CD4-positive, alpha-beta T cell treated with Interleukin-10 for 1 hour (primary cell): ENCODE results near the gene ACAA1.
A peak's percentile ranks its signal among the peaks of the same experiment; 100 is the strongest.
"Not testable (repeated sequence)": the region's sequence is repeated elsewhere in the genome, so short reads cannot be mapped to it uniquely, and the experiment has no call there.

ENCODE experiments used
- DNase-seq: peaks from one replicate; pipeline ENCODE4 v3.0.0-alpha.2; 2020

ACAA1 gene

DNA sequence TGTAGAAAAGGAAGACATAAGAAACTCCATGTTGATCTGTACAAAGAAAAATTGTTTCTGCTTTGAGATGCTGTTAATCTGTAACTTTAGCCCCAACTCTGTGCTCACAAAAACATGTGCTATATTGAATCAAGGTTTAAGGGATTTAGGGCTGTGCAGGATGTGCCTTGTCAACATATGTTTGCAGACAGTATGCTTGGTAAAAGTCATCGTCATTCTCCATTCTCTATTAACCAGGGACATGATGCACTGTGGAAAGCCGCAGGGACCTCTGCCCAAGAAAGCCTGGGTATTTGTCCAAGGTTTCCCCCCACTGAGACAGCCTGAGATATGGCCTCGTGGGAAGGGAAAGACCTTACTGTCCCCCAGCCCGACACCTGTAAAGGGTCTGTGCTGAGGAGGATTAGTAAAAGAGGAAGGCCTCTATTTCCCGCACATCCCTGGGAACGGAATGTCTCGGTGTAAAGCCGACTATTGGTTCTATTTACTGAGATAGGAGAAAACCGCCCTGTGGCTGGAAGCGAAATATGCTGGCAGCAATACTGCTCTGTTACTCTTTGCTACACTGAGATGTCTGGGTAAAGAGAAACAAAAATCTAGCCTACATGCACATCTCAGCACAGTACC is 2.3 kb downstream of the ACAA1 start:
- DNase-seq = not testable (repeated sequence)

DNA sequence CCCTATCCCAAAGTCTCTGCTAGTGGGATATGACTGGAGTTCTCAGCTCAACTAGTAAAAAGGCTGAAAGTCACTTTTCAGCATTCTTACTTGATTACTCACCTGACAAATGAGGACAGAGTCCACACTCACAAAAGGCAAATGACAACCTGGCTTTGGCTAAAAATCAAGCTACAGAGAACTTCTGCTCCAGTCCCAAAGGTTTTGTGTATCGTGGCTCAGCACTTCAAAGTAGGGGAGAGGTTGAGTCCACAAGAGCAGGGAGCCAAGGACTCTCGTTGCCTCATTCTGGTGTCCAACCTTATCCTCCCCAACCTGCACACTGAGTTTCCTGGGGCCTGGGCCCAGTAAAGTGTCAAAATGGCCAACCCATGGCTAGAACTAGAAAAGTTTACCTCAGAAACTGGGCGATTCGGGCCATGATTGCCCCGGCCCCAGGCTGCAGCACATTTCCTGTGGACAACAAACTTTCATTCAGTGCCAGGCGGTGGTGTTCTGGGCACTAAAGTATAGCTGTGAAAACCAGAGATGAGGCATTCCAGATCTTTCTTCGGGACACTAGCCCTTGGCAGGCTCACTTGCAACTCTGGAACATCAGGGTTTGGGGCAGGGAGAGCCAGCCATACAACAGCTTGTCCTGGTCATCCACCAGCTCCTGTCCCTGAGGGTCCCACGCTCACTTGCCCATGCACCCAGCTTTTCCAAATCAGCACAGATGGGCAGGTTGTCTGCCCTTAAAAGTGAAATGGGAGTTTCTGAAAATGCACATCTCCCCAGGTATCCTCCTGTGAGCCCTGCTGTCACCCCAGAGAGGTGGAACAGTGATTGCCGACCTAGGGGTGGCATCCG is 3.1 kb downstream of the ACAA1 start:
- no peak for DNase-seq

DNA sequence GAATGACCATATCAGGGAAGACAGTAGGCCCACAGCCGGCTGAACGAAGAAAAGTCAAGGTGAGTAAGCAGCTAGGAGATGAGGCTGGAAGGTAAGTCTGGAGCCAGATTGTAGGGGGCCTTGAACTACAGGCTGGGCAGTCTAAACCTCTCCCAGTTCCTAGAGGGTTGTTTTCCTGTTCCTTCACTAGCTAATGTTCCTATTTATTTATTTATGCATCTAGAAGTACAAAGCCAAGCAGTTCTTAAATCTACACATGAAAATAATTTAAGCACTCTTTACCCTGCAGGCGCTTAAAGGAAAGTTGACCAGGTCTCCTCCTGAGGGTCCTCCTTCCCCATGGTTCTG is 3.7 kb downstream of the ACAA1 start:
- no peak for DNase-seq

DNA sequence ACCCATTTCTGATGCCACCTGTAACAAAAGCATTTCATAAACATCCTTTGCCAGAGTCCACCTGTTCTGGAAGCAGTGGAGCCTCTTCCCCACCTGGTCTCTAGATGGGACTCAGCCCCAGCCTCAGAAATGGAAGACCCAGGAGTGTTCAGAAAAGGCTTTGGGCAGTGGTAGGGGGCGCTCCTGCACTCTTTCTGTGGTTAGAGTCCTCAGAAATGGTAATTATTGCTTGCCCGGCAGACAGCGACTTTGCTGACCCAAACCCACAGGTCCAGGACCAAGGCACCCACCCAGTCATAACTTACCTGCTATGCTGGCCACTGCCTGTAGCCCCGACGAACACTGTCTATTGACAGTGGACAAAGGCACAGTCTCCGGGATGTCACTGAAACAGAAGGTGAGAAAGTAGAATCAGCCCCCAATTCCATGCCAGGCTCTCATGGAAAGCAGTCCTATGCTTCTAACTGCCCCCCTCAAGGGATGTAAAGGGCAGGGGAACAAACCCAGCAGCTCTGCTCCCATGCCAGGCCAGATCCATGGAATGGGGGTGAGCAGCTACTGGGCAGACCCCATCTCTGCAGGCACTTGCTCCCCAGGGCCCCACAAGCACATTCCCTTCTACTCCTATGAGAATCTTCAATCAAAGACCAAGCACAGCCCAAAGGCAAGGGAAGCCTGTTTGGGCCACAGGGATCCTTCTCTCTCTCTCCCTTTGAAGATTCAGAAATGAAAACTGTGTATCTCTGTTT is 5.1 kb downstream of the ACAA1 start:
- peak; percentile 40 for DNase-seq

DNA sequence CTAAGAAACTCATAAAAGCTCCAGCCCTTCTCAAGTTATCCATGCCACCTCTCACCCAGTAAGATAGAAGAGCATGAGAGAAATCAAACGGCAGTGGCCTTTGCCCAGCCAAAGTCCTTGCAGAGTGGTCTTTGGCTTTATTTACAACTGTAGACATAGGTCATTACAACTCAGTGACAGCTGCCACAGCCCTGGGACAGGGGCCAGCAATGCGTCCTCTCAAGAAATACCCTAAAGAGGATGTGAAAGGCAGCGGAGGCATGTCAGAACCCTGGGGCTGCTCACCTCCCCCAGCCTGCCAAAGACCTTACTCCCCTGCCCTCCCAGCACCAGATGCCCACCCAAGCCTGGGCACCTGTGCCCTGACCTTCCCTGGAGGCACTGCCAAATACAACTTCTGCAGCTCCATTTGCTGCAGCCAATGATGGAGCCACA is 6.3 kb downstream of the ACAA1 start:
- DNase-seq = no peak

DNA sequence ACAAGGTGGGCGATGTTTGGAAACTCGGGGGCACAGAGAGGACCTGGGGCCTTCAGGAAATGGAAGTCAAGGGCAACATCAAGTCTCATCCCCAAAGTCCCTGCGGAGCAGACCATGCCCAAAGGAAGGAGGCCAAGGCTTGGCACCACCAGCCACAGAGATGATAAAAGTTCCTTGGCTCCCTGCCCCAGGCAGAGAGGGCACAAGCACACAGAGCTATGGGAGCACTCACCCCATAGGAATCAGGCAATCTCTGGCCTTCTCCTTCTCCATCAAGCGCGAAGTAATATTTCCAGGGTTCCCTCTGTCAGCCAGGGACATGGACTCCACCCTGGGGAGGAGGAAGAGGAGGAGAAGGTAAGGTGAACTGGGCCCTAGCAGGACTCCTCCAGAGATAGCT is 7.9 kb downstream of the ACAA1 start:
- DNase-seq = no peak

DNA sequence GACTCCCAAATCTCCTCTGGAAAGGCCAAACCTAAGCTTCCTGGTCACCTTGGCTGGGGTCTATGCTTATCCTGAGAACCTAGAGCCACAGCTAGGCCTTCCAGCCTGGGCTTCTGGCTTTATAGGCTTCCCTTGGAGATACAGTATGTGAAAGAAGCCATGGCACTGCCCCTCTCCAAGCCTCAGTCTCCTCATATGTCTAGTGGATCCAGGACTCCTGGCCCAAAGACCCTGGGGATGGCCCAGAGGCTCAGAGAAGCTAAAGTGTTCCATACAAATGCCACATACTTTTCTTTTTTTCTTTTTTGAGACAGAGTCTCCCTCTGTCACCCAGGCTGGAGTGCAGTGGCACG is 8.6 kb downstream of the ACAA1 start:
- DNase-seq = no peak

DNA sequence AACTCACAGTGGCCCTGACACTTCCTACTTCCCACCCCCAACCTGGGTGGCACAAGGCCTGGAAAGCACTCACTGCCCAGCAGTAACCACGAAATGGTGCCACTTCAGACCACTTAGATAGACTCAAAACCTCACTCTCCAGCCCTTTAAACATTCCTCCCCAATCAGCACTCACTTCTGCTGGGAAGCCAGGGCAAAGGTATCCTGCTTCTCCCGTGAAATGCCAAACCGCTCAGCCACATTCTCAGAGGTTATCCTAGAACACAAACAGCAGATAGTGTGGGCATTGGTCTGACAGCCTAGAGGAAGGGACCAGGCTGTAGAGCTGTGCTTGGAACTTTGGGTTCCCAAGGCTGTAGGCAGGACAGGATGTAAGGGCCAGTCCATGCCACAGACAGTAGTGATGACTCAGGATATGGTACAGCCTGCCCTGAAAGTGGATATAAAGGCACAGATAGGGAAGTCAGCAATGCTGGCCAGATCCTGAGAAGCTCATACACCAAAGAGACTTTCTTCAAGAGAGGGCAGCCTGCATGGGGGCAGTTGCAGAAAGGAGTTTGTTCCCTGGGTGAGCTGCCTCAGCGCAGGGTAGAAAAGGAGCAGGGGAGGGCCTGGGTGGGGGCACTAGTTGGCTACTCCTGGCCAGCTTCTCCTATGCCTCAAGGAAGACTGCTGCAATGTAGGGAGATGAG is 9.2 kb downstream of the ACAA1 start:
- no peak for DNase-seq

DNA sequence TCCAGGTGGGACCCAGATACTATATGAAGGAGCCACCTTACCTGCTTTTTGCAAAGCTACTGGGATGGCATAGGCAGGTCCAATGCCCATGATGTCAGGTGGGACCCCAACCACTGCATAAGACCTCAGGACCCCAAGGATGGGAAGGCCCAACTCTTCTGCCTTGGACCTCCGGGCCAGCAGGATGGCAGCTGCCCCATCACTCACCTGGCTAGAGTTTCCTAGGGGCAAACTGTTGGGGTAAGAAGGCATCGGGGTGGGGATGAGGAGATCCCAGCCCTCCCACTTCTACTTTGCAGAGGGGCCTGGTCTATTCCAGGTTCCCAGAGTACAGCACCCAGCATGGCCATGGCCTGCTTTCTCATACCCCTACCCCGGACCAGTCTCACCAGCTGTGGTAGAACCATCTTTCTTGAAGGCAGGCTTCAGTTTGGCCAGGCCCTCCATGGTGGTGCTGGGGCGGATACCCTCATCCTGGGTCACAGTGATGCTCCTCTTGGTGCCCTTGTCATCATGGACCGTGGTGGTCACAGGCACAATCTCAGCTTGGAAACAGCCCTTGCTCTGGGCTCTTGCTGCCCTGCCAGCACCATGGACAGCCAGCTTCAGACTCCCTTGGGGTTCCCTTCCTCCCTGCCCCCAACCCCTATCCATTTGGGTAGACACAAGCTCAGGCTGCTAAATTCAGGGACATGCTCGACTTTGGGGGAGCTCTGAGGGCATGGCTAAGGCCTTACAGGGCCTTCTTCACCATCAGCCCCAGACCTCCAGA is 10.6 kb downstream of the ACAA1 start:
- no peak for DNase-seq

DNA sequence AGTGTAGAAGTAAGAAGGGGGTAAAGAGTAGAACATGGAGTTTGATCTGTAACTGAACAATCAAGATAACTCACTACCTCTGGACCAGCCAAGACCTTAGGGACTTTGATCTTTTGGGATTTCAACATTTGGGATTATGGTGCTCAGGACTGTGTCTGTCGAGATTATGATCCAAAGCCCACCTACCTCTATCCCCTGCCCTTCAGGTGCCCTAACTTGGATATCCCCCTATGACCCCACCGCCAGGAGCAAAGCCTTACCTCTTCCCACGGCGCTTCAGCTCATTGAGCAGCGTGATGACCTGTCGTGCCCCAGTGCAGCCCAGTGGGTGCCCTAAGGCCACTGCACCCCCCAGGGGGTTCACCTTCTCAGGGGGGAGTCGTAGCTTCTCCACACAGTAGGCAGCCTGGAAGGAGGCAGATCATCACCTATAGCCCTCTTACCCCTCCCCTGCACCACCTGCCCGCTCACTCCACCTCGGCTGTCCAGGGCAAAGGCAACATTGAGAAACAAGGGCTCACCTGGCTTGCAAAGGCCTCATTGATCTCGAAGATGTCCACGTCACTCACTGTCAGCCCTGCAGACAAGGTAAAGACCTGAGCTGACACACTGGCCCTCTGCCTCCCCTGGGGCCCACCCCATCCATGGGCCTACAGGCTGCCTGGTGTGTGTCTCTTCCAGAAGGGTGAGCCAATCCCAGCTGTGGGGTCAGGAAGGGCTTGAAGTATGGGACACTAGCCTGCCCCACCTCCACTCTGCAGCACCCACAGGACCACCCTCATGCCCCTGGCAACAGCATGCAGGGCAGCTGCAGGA is 11.4 kb downstream of the ACAA1 start:
- no peak for DNase-seq

DNA sequence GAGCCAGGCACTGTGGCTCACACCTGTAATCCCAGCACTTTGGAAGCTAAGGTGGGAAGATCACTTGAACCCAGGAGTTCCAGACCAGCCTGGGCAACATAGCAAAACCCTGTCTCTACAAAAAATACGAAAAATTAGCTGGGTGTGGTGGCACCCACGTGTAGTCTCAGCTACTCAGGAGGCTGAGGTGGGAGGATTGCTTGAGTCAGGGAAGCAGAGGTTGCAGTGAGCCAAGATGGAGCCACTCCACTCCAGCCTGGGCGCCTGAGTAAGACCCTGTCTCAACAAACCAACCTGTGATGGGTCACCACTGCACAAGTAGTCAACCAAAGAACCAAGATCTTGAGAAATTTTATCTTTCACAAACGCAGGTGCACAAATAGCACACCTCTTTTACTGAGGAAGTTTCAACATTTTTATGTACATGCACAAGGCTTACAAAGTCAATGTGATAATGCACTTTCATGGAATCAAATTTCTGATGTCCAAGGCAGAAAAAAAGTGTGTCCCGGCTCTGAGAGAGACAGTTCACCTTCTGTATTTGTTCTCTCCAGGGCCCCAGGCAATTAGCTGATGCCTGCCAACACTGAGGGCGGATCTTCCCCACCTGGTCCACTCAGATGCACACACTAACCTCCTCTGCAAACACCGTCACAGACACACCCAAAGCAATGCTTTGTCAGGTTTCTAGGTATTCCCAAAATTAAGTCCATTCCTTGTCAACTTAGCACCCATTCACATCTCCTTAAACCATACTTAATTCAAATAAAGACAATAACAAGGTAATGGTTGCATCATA is 12.4 kb downstream of the ACAA1 start:
- no peak for DNase-seq

DNA sequence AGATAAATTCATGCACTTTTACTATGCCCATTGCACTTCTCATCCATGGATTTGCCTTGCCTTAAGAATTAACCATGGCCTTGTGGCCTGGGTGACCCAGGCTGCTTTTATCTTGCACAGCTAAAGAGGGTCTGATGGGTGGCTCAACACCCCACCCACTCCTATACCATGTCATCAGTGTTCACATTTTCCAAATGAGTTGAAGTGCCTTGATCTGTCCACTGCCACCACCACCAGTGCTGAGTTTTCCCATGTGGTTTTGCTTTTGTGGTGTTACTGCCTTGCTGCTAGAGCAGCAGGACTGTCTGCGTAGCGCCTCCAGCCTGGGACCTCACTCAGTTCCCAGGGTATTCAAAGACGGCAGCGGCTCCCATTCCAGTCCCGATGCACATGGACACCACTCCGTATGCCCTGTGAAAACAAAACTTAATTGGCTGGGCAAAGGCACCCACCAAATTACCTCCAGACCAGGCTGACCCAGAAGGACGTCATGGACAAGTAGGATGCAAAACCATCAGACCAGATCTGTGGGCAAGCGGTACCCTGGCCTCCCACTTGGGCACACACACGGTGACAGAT is 14.1 kb downstream of the ACAA1 start:
- DNase-seq = no peak

DNA sequence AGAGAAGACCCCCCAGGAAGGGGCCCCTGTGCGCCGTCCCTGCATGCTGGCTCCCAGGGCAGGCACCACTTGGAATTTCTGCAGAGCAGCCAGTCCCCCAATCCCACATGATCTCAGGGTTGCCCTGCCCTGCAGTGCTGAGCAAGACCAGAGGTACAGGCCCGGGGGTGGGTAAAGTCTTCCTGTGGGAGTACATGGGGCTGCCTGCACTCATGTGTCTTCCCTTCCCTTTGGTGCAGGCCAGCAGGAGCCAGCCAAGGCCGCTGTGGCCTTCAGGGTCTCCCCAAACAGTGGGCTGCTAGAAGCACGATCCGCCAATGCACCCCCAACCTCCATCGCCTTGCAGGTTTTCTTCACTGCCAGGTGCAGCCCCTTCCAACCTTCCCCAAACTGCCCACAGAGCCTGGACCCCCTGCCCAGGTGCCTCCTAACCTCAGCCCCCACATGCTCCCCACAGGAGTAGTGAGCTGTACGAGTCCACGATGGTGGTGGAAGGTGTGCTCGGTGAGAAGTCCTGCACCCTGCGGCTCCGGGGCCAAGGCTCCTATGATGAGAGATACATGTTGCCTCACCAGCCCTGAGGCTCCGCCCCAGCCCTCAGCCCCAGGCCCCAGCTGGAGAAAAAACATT is 15.0 kb downstream of the ACAA1 start:
- DNase-seq = no peak

DNA sequence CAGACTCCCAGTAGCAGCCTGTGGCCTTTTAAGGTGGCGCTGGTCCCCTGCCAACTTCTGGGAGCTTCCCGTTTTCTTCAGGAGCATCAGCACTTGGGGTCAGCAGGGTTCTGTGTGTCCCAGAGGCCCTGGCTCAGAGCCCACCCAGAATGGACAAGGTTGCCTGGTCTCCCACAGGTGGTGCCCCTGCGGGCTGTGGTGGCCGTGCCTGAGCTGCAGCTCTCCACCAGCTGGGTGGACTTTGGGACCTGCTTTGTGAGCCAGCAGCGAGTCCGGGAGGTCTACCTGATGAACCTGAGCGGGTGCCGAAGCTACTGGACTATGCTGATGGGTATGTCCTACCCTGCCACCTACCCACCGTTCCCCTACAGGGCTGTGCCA is 15.5 kb downstream of the ACAA1 start:
- no peak for DNase-seq

DNA sequence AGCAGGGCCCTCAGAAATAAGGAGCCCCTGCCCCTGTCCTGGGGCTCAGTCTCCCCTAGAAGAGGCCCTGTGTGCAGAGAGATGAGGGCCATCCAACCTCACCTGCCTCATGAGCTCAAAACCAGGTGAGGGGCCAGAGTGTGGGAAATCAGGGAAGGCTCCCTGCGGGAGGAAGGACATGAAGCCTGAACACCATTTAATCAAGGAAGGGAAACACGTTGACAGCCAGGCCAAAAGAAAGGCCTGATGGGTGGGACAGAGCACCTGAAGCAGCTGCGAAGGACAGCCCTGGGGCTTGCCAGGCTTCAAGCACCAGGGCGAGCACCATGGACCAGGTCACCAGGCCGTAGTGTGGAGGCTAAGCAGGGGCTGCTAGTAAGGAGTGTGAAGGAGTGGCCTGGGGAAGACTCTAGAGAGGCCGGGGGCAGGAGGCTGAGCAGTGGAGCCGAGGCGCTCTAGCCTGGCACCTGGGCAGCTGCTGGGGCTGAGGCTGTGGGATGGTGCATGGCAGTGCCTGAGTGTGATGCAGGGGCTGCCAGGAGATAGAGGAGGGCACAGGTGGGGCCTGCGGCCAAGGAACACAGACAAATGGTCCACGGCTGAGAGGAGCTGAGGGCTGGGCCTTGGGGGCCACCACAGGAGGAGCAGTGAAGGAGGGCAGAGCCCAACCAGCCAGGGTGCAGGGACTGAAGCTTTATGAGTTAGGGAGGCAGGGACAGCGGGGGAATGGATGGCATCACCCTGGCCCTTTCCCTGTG is 16.1 kb downstream of the ACAA1 start:
- DNase-seq = no peak

DNA sequence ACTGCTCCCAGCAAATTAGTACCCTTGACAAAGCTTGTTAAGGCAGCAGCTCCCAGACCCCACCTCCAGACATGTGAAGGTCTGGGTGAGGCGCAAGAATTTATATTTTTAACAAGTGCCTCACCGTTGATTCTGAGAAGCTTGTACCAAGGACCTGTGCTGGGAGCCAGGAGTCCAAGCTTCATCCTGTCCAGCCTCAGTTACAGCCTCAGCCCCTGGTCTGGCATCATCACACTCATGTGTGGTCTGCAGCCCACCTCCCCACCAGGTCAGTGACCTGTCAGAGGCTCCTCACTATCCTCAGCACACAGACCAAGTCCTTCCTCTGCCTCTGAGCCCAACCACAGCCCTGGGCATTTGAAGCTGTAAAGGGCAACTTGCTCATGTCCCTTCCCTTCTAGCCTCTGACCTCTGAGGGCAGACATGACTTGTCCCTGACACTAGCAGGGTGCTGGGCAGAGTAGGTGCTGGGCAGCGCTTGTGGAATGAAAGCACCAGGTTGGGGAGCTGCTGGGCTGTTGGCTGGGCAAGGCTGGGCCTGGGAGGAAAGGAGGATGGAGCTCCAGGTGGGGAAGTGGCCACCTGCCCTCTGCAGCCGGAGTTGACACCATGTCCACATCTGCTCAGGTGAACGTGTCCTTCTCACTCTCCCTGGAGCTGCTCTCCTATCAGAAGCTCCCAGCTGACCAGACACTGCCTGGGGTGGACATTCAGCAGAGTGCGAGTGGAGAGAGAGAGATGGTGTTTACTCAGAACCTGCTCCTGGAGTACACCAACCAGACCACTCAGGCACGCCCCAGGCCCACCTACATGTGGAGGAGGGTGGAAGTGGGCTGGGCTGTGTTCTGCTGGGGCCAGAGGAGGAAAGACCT is 16.9 kb downstream of the ACAA1 start:
- DNase-seq = no peak

DNA sequence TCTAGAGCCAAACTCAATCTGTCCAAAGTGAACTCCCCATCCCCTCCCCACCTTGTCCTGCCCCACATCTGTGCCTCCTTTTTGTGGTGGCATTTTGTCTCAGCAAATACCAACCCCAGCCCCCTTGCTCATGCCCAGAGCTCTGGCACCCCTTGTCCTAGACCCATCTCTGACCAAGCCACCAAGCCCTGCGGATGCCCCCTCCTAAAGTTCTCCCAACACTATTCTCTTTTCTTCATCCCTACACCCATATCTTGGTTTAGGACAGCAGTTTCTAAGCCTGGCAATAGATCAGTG is 17.7 kb downstream of the ACAA1 start:
- no peak for DNase-seq
